GM21717 (cell line): ENCODE results near the gene AMH.

ENCODE experiments used
- ATAC-seq: cut with Tn5 transposase; IDR thresholded peaks from one replicate; pipeline ENCODE4 v1.9.1; 2021; ENCODE audit warnings: mild to moderate bottlenecking, moderate library complexity; ENCODE audit not compliant: unreplicated experiment

AMH gene

GRCh38 chr19:2283835-2284507 is 34.8 kb downstream of the AMH start:
- ATAC-seq, result no peak

DNA sequence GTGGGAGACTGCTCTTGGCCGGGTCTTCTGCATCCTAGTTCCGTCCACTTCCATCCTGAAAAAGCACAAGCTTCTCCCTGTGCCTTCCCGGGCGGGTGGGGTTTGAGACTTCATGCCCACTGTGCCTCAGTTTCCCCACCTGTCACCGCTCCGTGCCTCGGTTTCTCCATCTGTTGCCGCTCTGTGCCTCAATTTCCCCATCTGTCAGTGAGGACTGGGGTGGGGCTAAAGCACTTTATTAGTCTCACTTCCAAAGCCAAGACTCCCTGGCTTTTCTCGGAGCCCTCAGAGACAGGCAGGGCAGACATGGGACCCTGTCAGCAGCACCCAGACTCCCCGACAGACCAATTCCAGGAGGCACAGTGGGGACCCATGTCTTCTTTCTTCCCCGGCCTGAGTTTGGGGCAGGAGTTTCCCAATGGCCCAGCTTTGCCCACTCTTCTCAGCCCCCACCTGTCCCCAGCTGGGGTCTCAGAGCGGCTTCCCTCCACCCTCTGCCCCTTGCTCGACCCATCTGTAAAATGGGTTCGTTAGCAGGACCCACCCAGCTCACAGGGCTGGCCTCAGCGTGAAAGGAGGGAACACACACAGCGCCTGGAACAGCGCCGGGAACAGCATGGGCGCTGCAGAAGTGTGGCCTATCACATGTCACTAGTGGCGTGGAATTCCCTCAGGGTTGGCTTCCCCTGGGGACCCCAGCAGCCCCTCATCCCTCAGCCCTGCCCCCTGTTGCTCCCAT is 37.4 kb downstream of the AMH start:
- ATAC-seq, result no peak

DNA sequence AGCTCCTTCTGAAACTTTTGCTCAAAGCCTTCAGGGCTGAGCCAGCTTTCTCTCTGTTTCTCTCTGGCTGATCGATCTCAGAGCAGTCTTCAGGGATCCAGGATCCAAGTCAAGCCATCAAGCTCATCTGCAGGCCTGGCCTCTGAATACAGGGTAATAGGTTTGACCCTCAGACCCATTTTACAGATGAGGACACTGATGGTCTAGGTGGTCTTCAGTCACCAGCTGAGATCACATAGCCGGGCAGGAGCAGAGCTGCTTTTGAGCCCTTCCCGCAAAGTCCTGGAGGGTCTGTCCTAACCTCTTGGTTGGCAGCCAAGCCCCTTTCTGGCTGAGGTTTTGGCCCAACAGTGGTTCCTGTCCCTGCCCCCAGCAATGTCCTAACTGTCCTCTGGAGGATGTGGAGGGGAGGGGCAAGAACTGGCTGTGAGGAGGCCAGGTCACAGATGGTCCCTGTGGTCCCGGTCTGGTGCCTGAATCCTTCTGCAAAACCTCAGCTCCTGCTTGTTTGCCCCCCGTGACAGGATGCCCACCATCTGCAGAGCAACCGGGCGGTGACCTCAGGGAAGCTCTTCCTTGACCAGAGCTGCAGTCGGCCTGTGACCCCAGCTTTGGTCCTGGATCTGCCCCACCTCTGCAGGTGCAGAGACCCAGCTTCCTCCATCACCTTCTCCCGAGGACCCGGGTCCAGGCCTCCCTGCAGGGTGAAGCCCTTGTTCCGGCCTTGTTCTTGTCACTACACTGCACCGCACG is 38.6 kb downstream of the AMH start:
- no peak for ATAC-seq

- no peak for ATAC-seq
Observed at GRCh38 chr19:2288338-2288817, 39.3 kb downstream of the AMH start.

DNA sequence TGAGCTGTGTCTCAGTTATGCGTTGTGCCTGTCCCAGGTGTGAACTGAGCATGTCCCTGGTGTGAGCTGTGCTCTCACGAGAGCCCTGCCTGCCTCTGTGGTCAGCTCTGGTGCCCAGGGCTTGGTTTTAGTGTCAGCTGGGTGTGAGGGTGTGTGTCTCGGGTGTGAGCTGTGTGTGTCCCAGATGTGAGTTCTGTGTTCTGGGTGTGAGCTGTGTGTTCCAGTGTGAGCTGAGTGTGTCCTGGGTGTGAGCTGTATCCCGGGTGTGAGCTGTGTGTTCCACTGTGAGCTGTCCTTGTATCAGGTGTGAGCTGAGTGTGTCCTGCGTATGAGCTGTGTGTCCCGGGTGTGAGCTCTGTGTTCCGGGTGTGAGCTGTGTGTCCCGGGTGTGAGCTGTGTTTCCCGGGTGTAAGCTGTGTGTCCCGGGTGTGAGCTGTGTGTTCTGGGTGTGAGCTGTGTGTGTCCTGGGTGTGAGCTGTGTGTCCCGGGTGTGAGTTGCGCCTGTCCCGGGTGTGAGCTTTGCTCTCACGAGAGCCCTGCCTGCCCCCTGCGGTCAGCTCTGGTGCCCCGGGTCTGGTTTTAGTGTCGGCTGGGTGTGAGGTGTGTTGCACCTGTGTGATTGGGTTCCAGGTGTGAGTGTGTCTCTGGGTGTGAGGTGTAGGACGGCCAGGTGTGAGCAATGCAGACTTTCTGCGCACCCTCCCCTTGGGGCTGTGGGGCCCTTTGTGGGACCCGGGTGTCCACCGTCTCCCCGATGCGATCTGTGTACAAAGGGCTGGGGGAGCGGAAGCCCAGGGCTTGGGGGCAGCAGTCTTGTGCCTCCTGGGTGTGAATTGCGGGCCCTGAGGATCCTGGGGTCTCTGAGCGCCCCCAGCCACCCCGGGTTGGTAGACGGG is 39.9 kb downstream of the AMH start:
- no peak for ATAC-seq

DNA sequence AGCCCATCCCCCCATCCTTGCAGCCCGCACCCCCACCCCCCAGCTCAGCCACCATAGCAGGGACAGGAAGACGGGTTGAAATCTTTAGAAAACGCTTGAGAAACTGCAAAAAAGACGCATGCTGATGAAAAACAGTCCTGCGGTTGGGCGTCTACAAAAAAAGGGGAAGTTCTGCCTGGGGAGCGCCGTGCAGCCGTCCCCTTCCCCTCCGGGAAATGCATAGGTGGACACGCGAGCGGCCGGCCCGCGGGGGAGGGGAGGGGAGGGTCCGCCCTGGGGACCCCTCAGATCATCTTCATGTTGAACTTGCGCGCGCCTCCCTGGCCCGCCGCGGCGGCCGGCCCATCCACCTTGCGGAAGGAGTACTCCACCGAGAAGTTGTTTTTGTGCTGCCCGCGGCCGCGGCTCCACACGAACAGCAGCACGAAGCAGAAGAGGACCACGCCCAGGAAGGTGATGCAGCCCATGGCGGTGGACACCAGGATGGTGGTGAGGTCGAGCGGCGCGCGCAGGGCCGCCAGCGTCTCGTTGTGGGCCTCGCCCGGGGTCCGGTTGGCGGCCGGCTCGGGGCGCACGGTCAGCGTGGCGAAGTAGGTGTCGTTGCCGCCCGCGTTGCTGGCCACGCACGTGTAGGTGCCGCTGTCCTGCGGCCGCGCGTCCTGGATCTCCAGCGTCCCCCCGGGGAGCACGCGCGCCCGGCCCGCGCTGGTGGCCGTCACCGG is 40.8 kb downstream of the AMH start:
- no peak for ATAC-seq

DNA sequence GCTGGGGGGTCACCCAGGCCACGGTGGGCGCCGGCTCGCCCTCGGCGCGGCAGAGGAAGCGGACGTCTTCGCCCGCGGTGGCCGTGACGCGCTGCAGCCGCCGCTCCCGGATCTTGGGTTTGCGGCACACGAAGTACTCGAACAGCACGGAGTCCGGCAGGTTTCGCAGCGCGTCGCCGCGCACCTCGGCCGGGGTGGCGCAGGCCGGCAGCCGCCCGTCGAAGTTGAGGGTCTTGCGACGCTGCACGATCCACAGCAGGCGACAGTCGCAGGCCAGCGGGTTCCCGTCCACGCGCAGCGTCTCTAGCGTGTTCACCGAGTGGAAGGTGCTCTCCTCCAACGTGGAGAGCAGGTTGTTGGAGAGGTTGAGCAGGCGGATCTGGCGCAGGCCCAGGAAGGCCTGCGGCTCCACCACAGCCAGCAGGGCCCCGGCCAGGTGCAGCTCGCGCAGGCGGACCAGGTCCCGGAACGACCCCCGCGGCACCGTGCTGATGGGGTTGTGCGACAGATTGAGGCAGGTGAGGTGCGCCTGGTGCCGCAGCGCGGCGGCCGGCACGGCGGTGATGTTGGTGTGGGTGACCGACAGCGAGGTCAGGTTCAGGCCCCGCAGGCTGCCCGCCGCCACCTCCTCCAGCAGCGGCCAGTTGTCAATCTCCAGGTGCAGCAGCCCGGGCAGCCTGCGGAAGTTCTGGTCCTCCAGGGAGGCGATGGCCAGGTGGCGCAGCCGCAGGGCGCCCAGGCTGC is 41.5 kb downstream of the AMH start:
- no peak for ATAC-seq

DNA sequence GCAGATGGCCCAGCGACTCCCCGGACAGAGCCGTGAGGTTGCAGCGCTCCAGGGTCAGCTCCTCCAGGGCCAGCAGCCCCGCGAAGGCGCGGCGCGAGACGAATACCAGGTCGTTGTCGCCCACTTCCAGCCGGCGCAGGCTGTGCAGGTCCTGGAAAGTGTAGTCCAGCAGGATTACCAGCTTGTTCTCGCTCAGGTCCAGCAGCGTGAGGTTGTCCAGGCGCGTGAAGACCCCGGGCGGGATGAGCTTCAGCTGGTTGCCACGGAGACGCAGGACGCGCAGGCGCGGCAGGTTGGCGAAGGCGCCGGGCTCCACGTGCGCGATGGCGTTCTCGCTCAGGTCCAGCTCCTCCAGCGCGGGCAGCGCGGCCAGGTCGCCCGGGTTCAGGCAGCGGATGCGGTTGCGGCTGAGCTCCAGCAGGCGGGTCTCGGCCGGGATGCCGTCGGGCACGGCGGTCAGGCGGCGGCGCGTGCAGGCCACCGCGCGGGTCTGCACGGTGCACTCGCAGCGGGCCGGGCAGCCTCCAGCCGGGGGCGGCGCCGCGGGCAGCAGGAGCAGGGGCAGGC is 42.1 kb downstream of the AMH start:
- ATAC-seq, result no peak

- ATAC-seq, result no peak
Observed at GRCh38 chr19:2294687-2295335, 45.7 kb downstream of the AMH start.

DNA sequence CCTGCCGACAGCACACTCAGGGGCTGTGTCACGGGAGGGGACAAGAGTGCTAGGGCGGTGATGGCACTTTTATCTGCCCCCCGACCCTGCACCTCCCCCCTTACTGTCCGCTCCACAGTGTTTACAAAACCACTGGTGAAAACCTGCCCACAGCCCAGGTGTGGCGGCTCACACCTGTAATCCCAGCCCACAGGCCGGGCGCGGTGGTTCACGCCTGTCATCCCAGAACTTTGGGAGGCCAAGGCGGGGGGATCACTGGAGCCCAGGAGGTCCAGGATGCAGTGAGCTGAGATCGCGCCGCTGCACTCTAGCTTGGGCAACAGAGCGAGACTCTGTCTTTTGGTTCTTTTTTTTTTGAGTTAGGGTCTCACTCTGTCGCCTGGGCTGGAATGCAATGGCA is 47.0 kb downstream of the AMH start:
- ATAC-seq, result no peak

- ATAC-seq, result no peak
Observed at GRCh38 chr19:2300533-2300932, 51.4 kb downstream of the AMH start.
